Upper lobe of left lung (tissue), 4 donors: ENCODE data around the gene PRR5.

Experiments
- POLR2AphosphoS5 ChIP-seq, 2 donors: sonication (generic); formaldehyde crosslinking; IDR thresholded peaks; one replicate each; pipeline ENCODE4 v1.5.1; 2017; ENCODE audit warnings: antibody characterized with exemption in 2 of 2
- TF ChIP-seq, protein P1 (sequence below), 6 experiments: fragments of 450-650 bp in 4 of 6; fragments of 200-600 bp in 2 of 6; sonication (generic) in 2 of 6; IDR thresholded peaks; one replicate each; pipeline ENCODE4 v1.5.1; 2016 to 2019; ENCODE audit warnings: antibody characterized with exemption in 6 of 6

- no peak for TF ChIP-seq POLR2AphosphoS5 (IDR thresholded peaks at IDR 0.05)
- TF ChIP-seq, protein P1, sequence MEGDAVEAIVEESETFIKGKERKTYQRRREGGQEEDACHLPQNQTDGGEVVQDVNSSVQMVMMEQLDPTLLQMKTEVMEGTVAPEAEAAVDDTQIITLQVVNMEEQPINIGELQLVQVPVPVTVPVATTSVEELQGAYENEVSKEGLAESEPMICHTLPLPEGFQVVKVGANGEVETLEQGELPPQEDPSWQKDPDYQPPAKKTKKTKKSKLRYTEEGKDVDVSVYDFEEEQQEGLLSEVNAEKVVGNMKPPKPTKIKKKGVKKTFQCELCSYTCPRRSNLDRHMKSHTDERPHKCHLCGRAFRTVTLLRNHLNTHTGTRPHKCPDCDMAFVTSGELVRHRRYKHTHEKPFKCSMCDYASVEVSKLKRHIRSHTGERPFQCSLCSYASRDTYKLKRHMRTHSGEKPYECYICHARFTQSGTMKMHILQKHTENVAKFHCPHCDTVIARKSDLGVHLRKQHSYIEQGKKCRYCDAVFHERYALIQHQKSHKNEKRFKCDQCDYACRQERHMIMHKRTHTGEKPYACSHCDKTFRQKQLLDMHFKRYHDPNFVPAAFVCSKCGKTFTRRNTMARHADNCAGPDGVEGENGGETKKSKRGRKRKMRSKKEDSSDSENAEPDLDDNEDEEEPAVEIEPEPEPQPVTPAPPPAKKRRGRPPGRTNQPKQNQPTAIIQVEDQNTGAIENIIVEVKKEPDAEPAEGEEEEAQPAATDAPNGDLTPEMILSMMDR (IDR thresholded peaks at IDR 0.05): no peak
Measured at GRCh38 chr22:44724859-44725258, 22.9 kb downstream of the PRR5 start.
